ENCODE data around the gene MDM4.
"Not testable (repeated sequence)": the region's sequence is repeated elsewhere in the genome, so short reads cannot be mapped to it uniquely, and the experiment has no call there.

The MDM4 gene

GRCh38 chr1:204493145-204493983 is 22.8 kb upstream of the MDM4 start:
- DNase-seq = no peak

GRCh38 chr1:204493984-204494280 is 22.3 kb upstream of the MDM4 start:
- no peak for DNase-seq

- DNase-seq = peak; percentile 77
Observed at GRCh38 chr1:204494281-204495077, 21.7 kb upstream of the MDM4 start, which contains the start of gene PIK3C2B. TSS of gene PIK3C2B (minus strand) at chr1:204494805. CDS start at chr1:204469802, 25,003 bp downstream.

GRCh38 chr1:204495078-204495753 is 21.0 kb upstream of the MDM4 start:
- DNase-seq = no peak

GRCh38 chr1:204495777-204496176 is 20.4 kb upstream of the MDM4 start:
- no peak for DNase-seq

- no peak for DNase-seq
Observed at GRCh38 chr1:204498981-204499380, 17.2 kb upstream of the MDM4 start.

- no peak for DNase-seq
Observed at GRCh38 chr1:204499511-204500468, 16.4 kb upstream of the MDM4 start.

- no peak for DNase-seq
Observed at GRCh38 chr1:204502241-204502640, 14.0 kb upstream of the MDM4 start.

GRCh38 chr1:204503122-204503912 is 12.9 kb upstream of the MDM4 start:
- peak; percentile 71 for DNase-seq

- DNase-seq = no peak
Observed at GRCh38 chr1:204503913-204504519, 12.2 kb upstream of the MDM4 start.

- DNase-seq = no peak
Observed at GRCh38 chr1:204505674-204506200, 10.5 kb upstream of the MDM4 start.

- peak; percentile 92 for DNase-seq
Observed at GRCh38 chr1:204506201-204506968, 9.8 kb upstream of the MDM4 start.

- DNase-seq = peak; percentile 96
Observed at GRCh38 chr1:204506969-204507316, 9.3 kb upstream of the MDM4 start.

- DNase-seq = no peak
Observed at GRCh38 chr1:204507317-204508105, 8.7 kb upstream of the MDM4 start.

- DNase-seq = no peak
Observed at GRCh38 chr1:204509186-204509635, 7.0 kb upstream of the MDM4 start.

- no peak for DNase-seq
Observed at GRCh38 chr1:204511366-204511765, 4.8 kb upstream of the MDM4 start.

GRCh38 chr1:204513117-204513716 is 3.0 kb upstream of the MDM4 start:
- no peak for DNase-seq

GRCh38 chr1:204514828-204515227 is 1.4 kb upstream of the MDM4 start:
- no peak for DNase-seq

GRCh38 chr1:204517382-204517781 is 1.2 kb downstream of the MDM4 start:
- DNase-seq = not testable (repeated sequence)
